ENCODE results near the gene CPOX.

CPOX gene

DNA sequence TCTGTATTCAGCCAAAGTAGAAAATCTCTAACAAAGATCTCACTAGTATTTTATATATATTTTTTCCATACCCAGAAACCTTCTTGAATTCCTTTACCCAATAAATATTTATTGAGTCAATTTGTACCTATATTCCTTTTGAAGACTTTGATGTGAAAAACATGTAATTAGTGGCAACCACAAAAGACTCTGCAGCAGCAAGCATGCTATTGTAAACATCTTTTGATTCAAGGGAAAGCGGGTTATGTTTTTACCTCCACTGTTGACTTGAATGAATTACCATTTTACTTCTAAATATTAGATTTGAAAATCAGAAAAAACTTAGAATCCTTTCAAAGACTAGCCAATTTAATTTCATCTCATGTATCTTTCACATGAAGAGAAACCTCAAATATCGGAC is 59.2 kb downstream of the CPOX start:
- no peak for DNase-seq

DNA sequence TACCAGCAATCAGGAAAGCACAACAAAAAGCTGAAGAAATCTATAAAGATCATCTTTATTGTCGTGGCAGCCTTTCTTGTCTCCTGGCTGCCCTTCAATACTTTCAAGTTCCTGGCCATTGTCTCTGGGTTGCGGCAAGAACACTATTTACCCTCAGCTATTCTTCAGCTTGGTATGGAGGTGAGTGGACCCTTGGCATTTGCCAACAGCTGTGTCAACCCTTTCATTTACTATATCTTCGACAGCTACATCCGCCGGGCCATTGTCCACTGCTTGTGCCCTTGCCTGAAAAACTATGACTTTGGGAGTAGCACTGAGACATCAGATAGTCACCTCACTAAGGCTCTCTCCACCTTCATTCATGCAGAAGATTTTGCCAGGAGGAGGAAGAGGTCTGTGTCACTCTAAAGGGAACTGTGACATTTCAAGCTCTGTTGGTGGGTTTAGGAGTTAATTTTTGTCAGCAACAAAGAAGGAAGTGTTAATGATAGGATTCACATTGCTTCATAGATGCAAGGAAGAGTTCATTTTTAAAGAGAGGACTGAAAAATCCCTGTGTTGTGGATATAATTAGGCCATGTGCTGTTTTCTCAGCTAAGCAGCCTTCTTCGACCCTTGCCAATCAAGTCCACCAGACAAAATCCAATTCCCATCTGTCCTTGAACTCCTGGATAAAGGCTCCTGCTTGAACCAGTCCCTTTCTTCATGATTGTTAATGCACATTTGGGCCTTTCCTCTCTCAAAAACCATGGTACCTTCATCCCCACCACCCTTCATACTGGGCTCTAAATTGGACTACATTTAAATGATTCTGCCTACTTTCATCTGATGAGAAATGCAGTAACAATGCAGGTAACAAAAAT is 60.5 kb downstream of the CPOX start:
- no peak for DNase-seq

DNA sequence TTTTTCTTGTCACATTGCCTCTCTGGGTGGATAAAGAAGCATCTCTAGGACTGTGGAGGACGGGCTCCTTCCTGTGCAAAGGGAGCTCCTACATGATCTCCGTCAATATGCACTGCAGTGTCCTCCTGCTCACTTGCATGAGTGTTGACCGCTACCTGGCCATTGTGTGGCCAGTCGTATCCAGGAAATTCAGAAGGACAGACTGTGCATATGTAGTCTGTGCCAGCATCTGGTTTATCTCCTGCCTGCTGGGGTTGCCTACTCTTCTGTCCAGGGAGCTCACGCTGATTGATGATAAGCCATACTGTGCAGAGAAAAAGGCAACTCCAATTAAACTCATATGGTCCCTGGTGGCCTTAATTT is 61.2 kb downstream of the CPOX start:
- no peak for DNase-seq

DNA sequence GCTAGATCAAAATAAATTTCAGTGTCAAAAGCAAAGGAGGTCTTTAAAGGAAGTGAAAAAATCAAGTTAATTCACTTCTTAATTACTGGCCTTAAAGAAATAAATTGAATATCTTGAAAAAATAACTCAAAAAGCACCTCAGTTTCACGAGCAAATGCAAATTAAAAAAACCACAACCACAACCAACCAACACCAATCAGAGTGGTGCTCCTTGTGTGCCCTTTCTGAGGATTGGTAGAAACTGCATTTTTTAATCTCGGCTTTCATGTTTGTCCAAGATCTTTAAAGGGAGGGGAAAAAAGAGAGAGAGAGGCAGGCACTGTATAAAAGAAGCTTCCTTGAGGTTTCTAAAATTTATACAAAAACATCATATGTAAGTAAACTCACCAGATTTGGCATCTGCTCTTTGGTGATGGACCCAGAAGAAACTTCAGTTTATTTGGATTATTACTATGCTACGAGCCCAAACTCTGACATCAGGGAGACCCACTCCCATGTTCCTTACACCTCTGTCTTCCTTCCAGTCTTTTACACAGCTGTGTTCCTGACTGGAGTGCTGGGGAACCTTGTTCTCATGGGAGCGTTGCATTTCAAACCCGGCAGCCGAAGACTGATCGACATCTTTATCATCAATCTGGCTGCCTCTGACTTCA is 61.7 kb downstream of the CPOX start, which contains the start of gene GPR15:
Gene GPR15, plus strand, starts transcription at position 357 of the 653 bp plus-strand sequence. Its CDS starts 56 bp downstream, at position 413.
- DNase-seq = no peak

DNA sequence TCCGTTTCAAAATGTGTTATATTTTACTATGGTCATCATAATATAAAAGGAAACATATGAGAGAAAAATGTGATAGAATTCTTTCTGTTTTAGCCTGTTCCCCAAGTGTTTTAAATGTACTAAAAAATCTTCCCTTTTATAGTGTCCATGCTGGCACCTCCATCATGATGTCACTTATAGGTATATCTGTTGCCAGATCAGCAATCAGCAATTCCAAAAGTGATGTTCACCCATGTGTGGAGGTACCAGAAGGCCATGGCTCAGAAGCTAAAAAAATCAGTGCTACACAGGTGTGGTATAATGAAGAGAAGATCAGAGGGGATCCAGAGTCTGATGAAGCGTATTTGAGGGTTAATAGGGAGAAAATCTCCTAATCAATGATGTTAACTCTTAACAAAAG is 62.7 kb downstream of the CPOX start:
- no peak for DNase-seq

DNA sequence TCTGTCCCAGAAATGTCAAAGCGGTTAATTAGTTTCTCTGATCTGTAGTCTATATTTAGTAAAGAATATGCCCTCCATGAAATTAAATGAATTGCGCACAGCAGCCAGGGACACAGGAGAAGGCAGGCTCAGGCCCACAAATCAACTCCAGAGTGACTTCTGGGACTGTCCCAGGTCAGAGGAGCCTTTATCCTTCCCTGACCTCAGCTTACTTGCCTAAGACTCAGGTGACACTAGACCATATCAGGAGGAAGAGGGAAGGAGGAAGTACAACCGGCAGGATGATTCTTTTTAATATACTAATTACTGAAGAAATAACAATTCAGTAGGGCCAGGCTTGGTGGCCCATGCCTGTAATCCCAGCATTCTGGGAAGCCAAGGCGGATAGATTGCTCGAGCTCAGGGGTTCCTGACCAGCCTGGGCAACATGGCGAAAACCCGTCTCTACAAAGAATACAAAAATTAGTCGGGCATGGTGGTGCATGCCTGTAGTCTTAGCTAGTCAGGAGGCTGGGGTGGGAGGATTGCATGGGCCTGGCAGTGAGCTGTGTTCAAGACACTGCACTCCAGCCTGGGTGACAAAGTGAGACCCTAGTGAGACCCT is 63.5 kb downstream of the CPOX start:
- DNase-seq = no peak
